Measurements from ENCODE around the gene JAZF1.

GRCh38 chr7:28225576-28225975, 45.0 kb upstream of the JAZF1 start:
- TF ChIP-seq CTCF (IDR thresholded peaks at IDR 0.05; ENCODE audit: insufficient read depth, low read length, poor library complexity, severe bottlenecking) (no peak), EZH2phosphoT487 (conservative IDR thresholded peaks at IDR 0.05; ENCODE audit: low read length) (no peak)

Measured in SU-DHL-6 (cell line).